Measurements from ENCODE around the gene LRRC2.

LRRC2 gene

DNA sequence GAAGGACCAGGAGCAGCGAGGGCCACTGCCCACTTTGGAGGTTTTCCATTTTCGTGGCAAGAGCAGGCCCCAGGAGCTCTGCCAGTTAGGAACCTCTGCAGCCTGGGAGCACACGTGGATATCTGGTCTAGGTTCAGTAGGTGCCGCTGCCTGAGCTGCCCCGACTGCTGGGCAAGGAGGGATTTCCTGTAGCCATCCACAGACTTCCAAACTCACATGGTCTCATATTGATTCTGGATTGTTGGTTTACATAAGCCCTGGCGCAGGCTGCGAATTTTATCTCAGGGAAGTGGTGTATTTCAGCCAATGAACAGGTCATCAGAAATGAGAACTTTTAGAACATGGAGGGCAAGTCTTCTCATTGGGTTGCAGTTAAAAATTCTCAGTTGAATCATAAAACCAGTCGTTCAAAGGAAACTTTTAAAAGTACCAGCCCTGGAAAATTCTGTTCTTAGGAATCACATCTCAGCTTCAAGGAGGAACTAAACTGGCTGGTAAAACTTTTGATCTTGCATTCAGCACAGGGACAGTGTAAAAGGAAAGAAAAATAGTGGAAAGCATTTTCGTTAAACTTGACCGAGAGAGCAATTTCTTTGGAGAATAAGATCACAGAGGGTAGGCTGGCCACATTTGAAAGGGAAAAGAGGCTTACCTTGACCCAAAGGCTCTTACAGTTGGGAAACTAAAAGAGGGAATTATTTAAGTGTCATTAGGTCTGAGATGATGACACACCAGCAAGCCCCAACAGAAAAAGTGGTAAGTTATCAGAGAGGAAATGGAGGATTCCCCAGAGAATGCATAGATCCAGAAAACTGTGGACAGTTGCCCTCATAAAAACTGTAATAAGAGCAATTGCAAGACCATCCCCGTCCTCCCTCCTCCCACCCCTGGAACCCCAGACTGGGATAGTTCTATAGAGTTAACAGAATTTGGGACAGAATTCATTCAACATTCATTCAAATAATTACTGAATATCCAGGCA is 74.7 kb downstream of the LRRC2 start:
- intact Hi-C loops (cut with DNase I; ENCODE audit: low total_unique reads) = no loop called here

DNA sequence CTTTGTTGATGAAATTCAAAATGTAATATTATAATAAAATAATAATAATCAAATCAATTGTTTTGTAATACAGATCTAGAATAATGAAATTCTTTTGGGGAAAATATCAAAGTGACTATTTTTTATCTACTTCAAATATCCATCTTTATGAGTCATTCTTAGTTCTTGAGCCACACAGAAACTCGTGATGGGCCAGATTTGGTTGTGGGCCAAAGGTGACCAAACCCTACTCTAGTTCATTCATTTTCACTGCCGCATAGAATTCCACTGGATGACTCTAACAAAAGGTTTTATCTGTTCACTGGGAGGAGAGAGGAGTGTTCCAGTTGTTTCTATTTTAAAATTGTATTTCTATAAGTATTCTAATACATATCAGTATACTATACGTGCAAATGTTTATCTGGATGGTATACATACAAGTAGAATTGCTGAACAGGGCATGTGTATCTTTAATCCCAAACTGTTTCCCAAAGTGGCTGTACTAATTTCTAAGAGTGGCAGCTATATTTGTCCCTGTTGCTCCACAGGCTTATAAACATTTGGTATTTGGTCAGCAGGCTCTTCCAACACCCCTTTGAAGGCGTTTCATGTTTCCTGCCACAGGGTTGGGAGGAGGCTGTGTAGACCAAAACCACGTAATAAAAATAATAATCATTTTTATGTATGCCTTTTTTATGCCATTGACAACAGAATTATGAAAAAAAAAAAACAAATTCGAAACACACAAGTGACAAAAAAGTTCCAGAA is 75.6 kb downstream of the LRRC2 start:
- H3K27me3 ChIP-seq = peaks cover 0 to 13% of the 10 kb centered on the region in 2 donors
- intact Hi-C loops (cut with DNase I; ENCODE audit: low total_unique reads) = no loop called here
- TF ChIP-seq, protein P1, sequence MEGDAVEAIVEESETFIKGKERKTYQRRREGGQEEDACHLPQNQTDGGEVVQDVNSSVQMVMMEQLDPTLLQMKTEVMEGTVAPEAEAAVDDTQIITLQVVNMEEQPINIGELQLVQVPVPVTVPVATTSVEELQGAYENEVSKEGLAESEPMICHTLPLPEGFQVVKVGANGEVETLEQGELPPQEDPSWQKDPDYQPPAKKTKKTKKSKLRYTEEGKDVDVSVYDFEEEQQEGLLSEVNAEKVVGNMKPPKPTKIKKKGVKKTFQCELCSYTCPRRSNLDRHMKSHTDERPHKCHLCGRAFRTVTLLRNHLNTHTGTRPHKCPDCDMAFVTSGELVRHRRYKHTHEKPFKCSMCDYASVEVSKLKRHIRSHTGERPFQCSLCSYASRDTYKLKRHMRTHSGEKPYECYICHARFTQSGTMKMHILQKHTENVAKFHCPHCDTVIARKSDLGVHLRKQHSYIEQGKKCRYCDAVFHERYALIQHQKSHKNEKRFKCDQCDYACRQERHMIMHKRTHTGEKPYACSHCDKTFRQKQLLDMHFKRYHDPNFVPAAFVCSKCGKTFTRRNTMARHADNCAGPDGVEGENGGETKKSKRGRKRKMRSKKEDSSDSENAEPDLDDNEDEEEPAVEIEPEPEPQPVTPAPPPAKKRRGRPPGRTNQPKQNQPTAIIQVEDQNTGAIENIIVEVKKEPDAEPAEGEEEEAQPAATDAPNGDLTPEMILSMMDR (IDR thresholded peaks at IDR 0.05) = no peak
- H3K27ac ChIP-seq = no peak overlapping the region
- H3K4me3 ChIP-seq = no peak overlapping the region
- peaks cover 0 to 4% (median 0%) of the 10 kb centered on the region in 4 donors for H3K4me1 ChIP-seq
- no peak for DNase-seq
- no peaks in the 10 kb centered on the region for H3K9me3 ChIP-seq
- no peaks in the 10 kb centered on the region for H3K36me3 ChIP-seq

More for the DNA sequence above, 74.7 kb downstream of the LRRC2 start:
- Histone ChIP-seq H3K4me1 (peaks cover 0 to 4% (median 0%) of the 10 kb centered on the region in 4 donors), H3K27ac (no peak overlapping the region), H3K36me3 (no peaks in the 10 kb centered on the region), H3K4me3 (no peak overlapping the region), H3K9me3 (no peaks in the 10 kb centered on the region), H3K27me3 (peaks cover 0 to 13% of the 10 kb centered on the region in 2 donors)
- TF ChIP-seq, protein P1 (IDR thresholded peaks at IDR 0.05) = no peak
- DNase-seq = no peak

DNA sequence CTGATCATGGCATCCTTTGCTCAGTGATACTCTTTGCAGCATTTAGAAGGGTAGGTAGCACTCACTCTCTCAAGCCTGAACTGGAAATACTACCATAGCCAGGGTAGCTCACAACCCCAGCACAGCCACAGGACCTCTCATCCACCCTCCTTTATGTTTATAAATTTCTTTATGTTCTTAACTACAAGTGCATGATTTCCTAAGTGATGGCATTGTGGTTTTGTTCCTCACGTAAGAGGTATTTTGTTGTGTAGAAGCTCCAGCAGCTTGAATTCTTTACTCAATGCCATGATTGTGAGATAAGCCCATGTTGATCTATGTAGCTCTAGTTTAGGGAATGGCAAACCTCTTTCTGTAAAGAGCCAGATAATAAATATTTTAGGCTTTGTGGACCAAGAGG is 76.2 kb downstream of the LRRC2 start:
- H3K4me1 ChIP-seq = peaks cover 0 to 4% (median 0%) of the 10 kb centered on the region in 4 donors
- peaks cover 0 to 13% of the 10 kb centered on the region in 2 donors for H3K27me3 ChIP-seq
- no peak overlapping the region for H3K27ac ChIP-seq
- H3K36me3 ChIP-seq = no peaks in the 10 kb centered on the region
- DNase-seq = no peak
- intact Hi-C loops (cut with DNase I; ENCODE audit: low total_unique reads) = loop anchor here (10.0 kb wide), 1 partner anchor 145 kb away; no protein-coding TSS in a partner anchor
- no peak overlapping the region for H3K4me3 ChIP-seq
- no peaks in the 10 kb centered on the region for H3K9me3 ChIP-seq
- TF ChIP-seq, protein P1 (IDR thresholded peaks at IDR 0.05) = no peak

DNA sequence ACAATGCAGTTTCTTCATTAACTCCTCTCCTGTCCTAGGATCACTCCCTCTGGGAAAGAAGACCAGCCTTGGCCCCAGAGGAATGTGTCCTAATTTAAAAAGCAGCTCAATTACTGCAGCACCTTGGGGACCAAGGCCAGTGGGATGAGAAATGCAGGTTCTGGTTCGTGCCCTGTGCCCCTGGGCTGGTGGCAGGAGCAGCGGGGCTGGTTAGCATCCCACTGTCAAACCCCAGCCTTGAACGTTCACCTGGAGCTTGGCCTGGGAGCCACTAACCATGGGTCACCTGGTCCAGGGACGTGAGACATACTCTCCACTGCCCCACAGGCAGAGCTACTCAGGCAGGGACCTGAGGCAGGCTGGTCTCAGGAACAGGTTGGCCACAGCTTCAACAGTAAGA is 76.7 kb downstream of the LRRC2 start:
- no peak for DNase-seq
- no peaks in the 10 kb centered on the region for H3K9me3 ChIP-seq
- H3K4me3 ChIP-seq = no peak overlapping the region
- TF ChIP-seq, protein P1 (IDR thresholded peaks at IDR 0.05) = no peak
- H3K27me3 ChIP-seq = peaks cover 0 to 13% of the 10 kb centered on the region in 2 donors
- H3K4me1 ChIP-seq = peaks cover 0 to 4% (median 0%) of the 10 kb centered on the region in 4 donors
- H3K36me3 ChIP-seq = no peaks in the 10 kb centered on the region
- no peak overlapping the region for H3K27ac ChIP-seq
- intact Hi-C loops (cut with DNase I; ENCODE audit: low total_unique reads) = loop anchor here (10.0 kb wide), 1 partner anchor 145 kb away; no protein-coding TSS in a partner anchor

DNA sequence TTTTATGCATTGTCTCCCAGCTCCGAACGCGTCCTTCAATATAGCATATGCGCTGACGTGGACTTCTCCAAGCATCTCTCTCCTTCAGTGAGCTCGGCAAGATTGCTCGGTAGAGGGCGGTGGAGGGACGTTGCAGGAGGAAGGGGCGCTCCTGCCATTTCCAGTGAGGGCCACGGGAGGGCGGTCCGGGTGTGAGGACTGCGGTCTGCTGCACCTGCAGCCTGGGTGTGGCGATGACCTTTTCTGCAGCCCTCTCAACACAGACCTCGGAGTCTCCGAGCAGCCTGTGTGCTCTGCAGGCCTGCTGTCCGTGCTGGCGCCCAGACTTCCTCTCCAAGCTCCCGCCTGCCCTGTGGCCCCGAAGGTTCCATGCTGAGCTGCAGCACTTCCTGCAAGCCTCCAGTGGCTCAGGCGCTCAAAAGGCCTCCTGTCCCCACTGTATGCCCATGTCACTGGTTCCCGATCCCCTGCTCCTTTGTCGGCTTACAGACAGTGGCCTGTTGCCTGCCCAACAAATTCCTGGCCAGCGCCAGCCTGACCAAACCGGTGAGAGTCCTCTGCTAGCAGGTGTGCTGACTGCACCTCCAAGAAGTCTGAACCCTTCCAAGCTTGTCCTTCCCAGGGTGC is 77.3 kb downstream of the LRRC2 start:
- Histone ChIP-seq H3K4me1 (peaks cover 0 to 4% (median 0%) of the 10 kb centered on the region in 4 donors), H3K27me3 (peaks cover 0 to 13% of the 10 kb centered on the region in 2 donors), H3K27ac (no peak overlapping the region), H3K9me3 (no peaks in the 10 kb centered on the region), H3K36me3 (no peaks in the 10 kb centered on the region), H3K4me3 (no peak overlapping the region)
- intact Hi-C loops (cut with DNase I; ENCODE audit: low total_unique reads) = loop anchor here (10.0 kb wide), 1 partner anchor 146 kb away; no protein-coding TSS in a partner anchor
- TF ChIP-seq, protein P1 (IDR thresholded peaks at IDR 0.05) = peak; percentile 76 to 77
- peak; percentile 85 to 89 for DNase-seq

All from tibial artery (tissue), 4 donors.